ENCODE results near the gene MICOS13.

GRCh38 chr19:5711713-5712161, 31.4 kb upstream of the MICOS13 start:
- no peak for TF ChIP-seq CTCF (IDR thresholded peaks at IDR 0.05; ENCODE audit: low read depth, low read length, poor library complexity, severe bottlenecking)
- TF ChIP-seq EZH2phosphoT487 (IDR thresholded peaks at IDR 0.05; ENCODE audit: borderline replicate concordance, low read length), result no peak
